Cardiac muscle cell (in vitro differentiated cells and primary cell): ENCODE data around the gene GNPNAT1. TPM values are rescaled to one million over a fixed set of nuclear protein-coding genes. Genes with fewer than 3 reads are reported as not detected.
"Not testable (repeated sequence)": the region's sequence is repeated elsewhere in the genome, so short reads cannot be mapped to it uniquely, and the experiment has no call there.

Source experiments
- DNase-seq, 2 donors: peaks; one replicate each; pipeline versions ENCODE4 v3.0.0 to v3.0.0-alpha.2; 2010 to 2017; ENCODE audit warnings: low read depth in 1 of 2, low spot score in 1 of 2
- H3K27ac ChIP-seq: fragments of 200-600 bp; sonication (generic); 2 replicates; pipeline ENCODE4 v1.5.1; 2016
- H3K27me3 ChIP-seq: fragments of 200-600 bp; sonication (generic); 2 replicates; pipeline ENCODE4 v1.6.0; 2016; ENCODE audit warnings: control low read depth
- H3K36me3 ChIP-seq: fragments of 200-600 bp; sonication (generic); 2 replicates; pipeline ENCODE4 v1.5.1; 2016; ENCODE audit warnings: control low read depth
- H3K4me1 ChIP-seq: fragments of 200-600 bp; sonication (generic); 2 replicates; pipeline ENCODE4 v1.8.1; 2017; ENCODE audit warnings: low read depth, mild to moderate bottlenecking, mixed run types
- H3K4me3 ChIP-seq: fragments of 200-600 bp; sonication (generic); 2 replicates; pipeline ENCODE4 v1.5.1; 2016; ENCODE audit warnings: mild to moderate bottlenecking
- H3K9me3 ChIP-seq: fragments of 200-600 bp; sonication (generic); 2 replicates; pipeline ENCODE4 v1.5.1; 2017; ENCODE audit warnings: low read depth, mild to moderate bottlenecking, control low read depth
- CTCF ChIP-seq: IDR thresholded peaks from 2 replicates; pipeline ENCODE4 v1.5.1; 2012; ENCODE audit warnings: low read depth, mild to moderate bottlenecking, low read length
- polyA plus RNA-seq: library from polyadenylated mRNA; unstranded; fragments of >200 nt; fragmentation: Nextera tagmentation; extraction: Ambion mirVana; gene quantifications from 2 replicates; pipeline ENCODE4 v1.2.1, GENCODE V29; 2016
- total RNA-seq: library from RNA; depleted of rRNA; stranded (reverse); fragments of >200 nt; gene quantifications from 2 replicates; pipeline ENCODE4 v1.2.3, GENCODE V29; 2016

Gene GNPNAT1
- total and polyA plus RNA-seq, 2 experiments from 2014 or later: 9.6 to 14.2 TPM

GRCh38 chr14:52780893-52781292 is 10.5 kb downstream of the GNPNAT1 start:
- Histone ChIP-seq H3K4me1 (no peaks in the 10 kb centered on the region), H3K36me3 (peaks cover 16% of the 10 kb centered on the region), H3K27ac (no peak overlapping the region), H3K4me3 (no peak overlapping the region), H3K9me3 (no peaks in the 10 kb centered on the region), H3K27me3 (no peaks in the 10 kb centered on the region)
- no peak for TF ChIP-seq CTCF
- DNase-seq: no peak

- Histone ChIP-seq H3K4me1 (no peaks in the 10 kb centered on the region), H3K27me3 (no peaks in the 10 kb centered on the region), H3K4me3 (no peak overlapping the region), H3K27ac (no peak overlapping the region), H3K36me3 (peaks cover 16% of the 10 kb centered on the region), H3K9me3 (no peaks in the 10 kb centered on the region)
- no peak for DNase-seq
- TF ChIP-seq CTCF: no peak
Measured at GRCh38 chr14:52778702-52779101, 12.7 kb downstream of the GNPNAT1 start.

- H3K27ac ChIP-seq: no peak overlapping the region
- no peak for DNase-seq
- no peaks in the 10 kb centered on the region for H3K9me3 ChIP-seq
- H3K27me3 ChIP-seq: no peaks in the 10 kb centered on the region
- H3K36me3 ChIP-seq: peaks cover 19% of the 10 kb centered on the region
- H3K4me3 ChIP-seq: no peak overlapping the region
- no peaks in the 10 kb centered on the region for H3K4me1 ChIP-seq
- TF ChIP-seq CTCF: no peak
Measured at GRCh38 chr14:52776816-52777215, 14.6 kb downstream of the GNPNAT1 start.

- Histone ChIP-seq H3K27me3 (no peaks in the 10 kb centered on the region), H3K27ac (no peak overlapping the region), H3K9me3 (no peaks in the 10 kb centered on the region), H3K4me1 (no peaks in the 10 kb centered on the region), H3K4me3 (no peak overlapping the region), H3K36me3 (peaks cover 29% of the 10 kb centered on the region)
- no peak for DNase-seq
- TF ChIP-seq CTCF: no peak
Measured at GRCh38 chr14:52769887-52770286, 21.5 kb downstream of the GNPNAT1 start.

- no peaks in the 10 kb centered on the region for H3K9me3 ChIP-seq
- no peaks in the 10 kb centered on the region for H3K27me3 ChIP-seq
- H3K4me3 ChIP-seq: no peak overlapping the region
- no peak overlapping the region for H3K27ac ChIP-seq
- no peaks in the 10 kb centered on the region for H3K4me1 ChIP-seq
- DNase-seq: no peak
- peaks cover 28% of the 10 kb centered on the region for H3K36me3 ChIP-seq
- no peak for TF ChIP-seq CTCF
Measured at GRCh38 chr14:52767058-52767833, 24.2 kb downstream of the GNPNAT1 start.

GRCh38 chr14:52762923-52763322 is 28.5 kb downstream of the GNPNAT1 start:
- not testable (repeated sequence) for H3K4me3 ChIP-seq, H3K27me3 ChIP-seq, H3K27ac ChIP-seq, DNase-seq, H3K4me1 ChIP-seq, H3K9me3 ChIP-seq
- peaks cover 30% of the 10 kb centered on the region for H3K36me3 ChIP-seq
